GDM1 (cell line): ENCODE measurements around the gene DPF3.

Experiments used
- DNase-seq: peaks from one replicate; lab custom pipeline; 2025; lab: John Stamatoyannopoulos, UW

Gene DPF3

DNA sequence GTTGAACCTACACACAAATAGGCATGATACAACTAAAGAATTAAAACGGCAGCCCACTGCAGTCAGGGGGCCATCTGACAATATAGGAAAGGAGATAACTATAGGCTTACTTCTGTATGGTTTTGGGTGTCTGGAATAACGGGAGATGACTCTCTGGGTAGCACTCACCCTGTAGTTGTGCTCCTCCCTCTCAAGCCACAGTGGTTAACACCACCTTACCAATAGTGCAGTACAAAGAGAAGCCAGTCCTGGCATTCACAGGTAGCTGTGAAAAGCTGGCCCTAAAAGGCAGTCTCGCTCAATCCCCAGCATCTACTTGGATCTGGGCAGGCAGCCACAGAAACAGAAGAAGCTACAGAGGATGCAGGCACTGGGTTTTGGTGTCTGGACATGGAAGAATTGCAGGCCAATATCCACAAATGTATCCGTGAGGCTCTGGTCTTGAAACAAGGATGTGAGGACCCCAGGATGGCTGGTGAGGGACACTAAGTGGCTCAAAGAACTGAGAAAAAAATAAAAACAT, 93.0 kb downstream of the DPF3 start:
- DNase-seq = no peak

- DNase-seq = no peak
Measured at GRCh38 chr14:72800296-72800695, 93.6 kb downstream of the DPF3 start.

- DNase-seq = no peak
Measured at GRCh38 chr14:72796935-72797334, 97.0 kb downstream of the DPF3 start.

GRCh38 chr14:72793156-72793939, 100.6 kb downstream of the DPF3 start:
- no peak for DNase-seq

- no peak for DNase-seq
Measured at GRCh38 chr14:72792051-72792788, 101.7 kb downstream of the DPF3 start.

DNA sequence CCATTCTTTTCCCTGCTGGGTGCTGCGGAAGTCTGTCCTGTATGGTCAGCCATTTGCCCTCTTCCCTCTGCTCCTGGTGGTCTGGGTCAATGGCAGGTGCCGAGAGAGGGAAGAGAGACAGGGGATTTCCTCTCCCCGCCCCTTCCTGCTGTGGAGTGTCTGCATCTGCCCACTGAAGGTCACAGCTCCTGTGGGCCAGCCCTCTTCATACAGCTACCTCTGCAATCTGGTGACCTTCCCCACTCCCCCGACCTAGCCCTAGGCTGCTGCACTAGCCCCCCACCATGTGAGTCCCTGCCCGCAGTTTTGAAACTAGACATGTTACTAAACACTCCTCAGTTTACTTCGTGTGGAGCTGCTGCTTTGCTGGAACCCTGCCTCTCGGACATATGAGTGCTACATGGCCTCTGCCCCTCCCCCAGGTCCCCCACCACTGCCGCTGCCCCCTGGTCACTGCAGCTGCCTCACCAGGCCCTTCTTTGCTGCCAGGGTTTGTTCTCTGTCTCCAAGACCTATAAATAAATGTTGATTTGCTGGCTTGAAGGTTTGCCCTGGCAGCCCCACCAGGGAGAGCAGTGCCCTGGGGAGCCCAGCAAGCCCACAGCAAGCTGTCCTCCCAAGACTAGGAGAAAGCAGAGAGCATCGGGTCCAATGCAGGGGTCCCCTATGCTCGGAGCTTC, 102.9 kb downstream of the DPF3 start:
- no peak for DNase-seq

DNA sequence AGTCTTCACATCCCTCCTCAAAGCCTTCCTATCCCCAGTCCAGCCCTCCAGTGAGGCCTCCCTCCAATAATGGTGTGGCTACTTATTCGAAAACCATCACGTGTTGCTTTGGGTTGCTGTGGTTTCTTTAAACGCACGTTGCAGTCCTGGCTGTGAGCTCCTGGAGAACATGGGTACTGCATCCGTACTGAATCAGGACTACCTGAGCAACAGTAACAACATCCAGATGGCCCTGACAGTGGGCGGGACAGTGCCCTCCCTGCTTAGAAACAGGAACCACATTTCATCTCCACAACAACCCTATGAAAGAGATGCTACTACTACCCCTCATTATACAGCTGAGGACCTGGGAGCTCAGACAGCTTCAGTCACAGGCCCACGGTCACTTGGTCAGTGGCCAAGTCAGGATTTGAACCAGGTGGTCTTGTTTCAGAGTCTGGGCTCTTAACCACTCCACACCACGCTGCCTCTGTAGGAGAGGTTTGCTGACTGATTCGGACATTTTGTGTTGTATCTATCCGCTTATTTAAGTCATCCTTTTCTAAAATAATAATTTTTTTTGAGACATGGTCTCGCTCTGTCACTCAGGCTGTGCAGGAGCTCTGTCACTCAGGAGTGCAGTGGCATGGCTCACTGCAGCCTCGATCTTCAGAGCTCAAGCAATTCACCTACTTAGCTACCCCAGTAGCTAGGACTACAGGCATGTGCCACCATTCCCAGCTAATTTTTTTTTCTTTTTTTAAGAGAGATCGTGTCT, 104.8 kb downstream of the DPF3 start:
- DNase-seq = no peak

DNA sequence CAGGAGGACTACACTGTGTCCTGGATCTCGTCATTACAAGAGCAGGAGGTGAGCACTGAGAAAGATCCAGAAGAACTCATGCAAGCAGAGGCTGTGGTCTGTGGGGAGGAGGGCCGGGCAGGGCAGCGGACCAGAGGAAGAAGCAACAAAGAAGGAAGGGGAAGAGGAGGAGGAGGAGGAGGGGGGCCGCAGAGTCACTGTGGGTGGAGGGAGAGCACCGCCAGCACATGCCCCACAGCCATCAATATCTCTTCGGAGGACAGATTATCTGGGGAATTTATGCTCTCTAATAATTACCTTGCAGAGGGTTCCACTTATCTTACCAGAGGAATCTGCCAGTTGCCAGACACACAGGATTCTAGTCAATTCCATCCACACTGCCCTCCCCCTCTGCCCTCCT, 105.6 kb downstream of the DPF3 start:
- no peak for DNase-seq

DNA sequence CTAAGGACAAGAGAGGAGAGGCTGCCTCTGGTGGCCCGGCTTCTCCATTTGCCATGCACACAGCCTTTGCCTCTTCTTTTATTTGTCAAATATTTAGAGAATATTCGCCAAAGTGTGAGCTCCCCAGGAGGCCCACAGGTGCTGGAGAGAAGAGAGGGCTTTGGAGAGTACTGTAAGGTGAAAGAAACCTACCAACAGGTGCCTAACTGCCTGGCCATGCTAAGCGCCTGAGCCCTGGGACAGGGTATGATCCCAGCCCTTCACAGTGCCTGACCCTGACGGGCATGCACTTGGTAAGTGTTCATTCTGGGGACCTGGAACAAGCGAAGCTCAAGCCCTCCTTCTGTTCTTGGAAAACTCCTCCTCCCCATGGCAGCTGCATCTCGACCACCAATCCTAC, 106.1 kb downstream of the DPF3 start:
- DNase-seq = no peak

GRCh38 chr14:72786378-72787350, 107.2 kb downstream of the DPF3 start:
- no peak for DNase-seq

- DNase-seq = no peak
Measured at GRCh38 chr14:72783741-72784140, 110.2 kb downstream of the DPF3 start.

- DNase-seq = no peak
Measured at GRCh38 chr14:72782817-72783216, 111.1 kb downstream of the DPF3 start.

DNA sequence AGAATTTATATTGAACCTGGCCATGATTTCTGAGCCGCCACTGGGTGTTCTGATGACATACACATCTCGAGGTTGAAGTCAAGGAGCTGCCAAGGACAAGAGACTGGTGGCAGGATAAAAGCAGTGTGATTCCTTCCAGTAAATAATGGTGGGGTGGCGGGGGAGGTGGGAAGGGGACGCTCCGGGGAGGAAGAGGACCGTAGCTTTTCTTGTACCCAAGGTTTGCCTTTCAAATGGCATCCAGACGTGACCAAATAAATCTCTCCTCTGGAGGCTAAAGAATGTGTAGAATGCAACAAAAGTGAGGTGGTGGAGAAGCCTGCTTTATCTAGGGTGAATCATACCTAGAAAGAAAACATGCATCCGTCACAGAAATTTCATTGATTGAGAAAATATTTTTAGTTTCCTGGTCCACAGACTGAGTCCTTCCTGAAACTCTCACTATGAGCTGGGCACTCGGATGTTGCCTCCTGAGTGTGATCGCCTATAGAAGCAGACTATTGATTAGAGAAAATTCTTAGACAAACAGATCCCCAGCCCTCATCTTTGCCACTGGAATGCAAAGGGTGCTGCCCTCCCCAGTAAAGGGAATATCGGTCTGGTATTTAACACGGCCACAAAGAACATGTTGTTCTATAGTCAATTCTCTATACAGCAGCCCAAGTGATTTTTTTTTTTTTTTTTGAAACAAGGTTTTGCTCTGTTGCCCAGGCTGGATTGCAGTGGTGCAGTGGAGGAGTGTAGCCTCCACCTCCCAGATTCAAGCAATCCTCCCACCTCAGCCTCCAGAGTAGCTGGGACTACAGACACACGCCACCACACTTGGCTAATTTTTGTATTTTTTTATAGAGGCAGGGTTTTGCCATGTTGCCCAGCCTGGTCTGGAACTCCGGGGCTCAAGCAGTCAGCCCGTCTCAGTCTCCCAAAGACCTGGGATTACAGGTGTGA, 112.1 kb downstream of the DPF3 start:
- no peak for DNase-seq

GRCh38 chr14:72780751-72781150, 113.2 kb downstream of the DPF3 start:
- DNase-seq = no peak

- no peak for DNase-seq
Measured at GRCh38 chr14:72779679-72780078, 114.2 kb downstream of the DPF3 start.

GRCh38 chr14:72777636-72778035, 116.3 kb downstream of the DPF3 start:
- DNase-seq = no peak

GRCh38 chr14:72776701-72777261, 117.1 kb downstream of the DPF3 start:
- DNase-seq = no peak

GRCh38 chr14:72775923-72776554, 117.9 kb downstream of the DPF3 start:
- DNase-seq = no peak
